Transverse colon (tissue), 4 donors: ENCODE measurements around the gene TMEM17. TPM values are rescaled to one million over a fixed set of nuclear protein-coding genes. Genes with fewer than 3 reads are reported as not detected.

Experiments
- DNase-seq: peaks from one replicate; pipeline ENCODE4 v3.0.0-alpha.2; 2019
- H3K27ac ChIP-seq, 4 donors: fragments of 200-600 bp; sonication (generic); 2 replicates each; pipeline ENCODE4 v1.5.1; 2016 to 2018; ENCODE audit warnings: inconsistent platforms in 4 of 4
- H3K27me3 ChIP-seq: fragments of 200-600 bp; sonication (generic); 2 replicates; pipeline ENCODE4 v1.5.1; 2017; ENCODE audit warnings: inconsistent platforms
- H3K36me3 ChIP-seq, 4 donors: fragments of 200-600 bp; sonication (generic); 2 replicates each; pipeline ENCODE4 v1.5.1; 2017 to 2019; ENCODE audit warnings: inconsistent platforms in 4 of 4
- H3K4me1 ChIP-seq, 4 donors: fragments of 200-600 bp; sonication (generic); 2 replicates each; pipeline ENCODE4 v1.5.1; 2017 to 2020; ENCODE audit warnings: inconsistent platforms in 4 of 4
- H3K4me3 ChIP-seq, 4 donors: fragments of 200-600 bp; sonication (generic); 1 replicate in 1 of 4; 2 replicates in 3 of 4; pipeline versions ENCODE4 v1.5.1 to v1.6.1; 2017 to 2019; ENCODE audit warnings: inconsistent platforms in 4 of 4
- H3K9me3 ChIP-seq, 2 donors: fragments of 200-600 bp; sonication (generic); 2 replicates each; pipeline ENCODE4 v1.5.1; 2017 to 2019; ENCODE audit warnings: inconsistent platforms in 2 of 2
- CTCF ChIP-seq, 5 experiments: fragments of 200-600 bp in 3 of 5; fragments of 450-650 bp in 2 of 5; sonication (generic) in 3 of 5; IDR thresholded peaks; 1 replicate in 2 of 5; 2 replicates in 3 of 5; pipeline ENCODE4 v1.5.1; 2016 to 2017; ENCODE audit warnings: antibody characterized with exemption in 5 of 5, inconsistent platforms in 3 of 5, mild to moderate bottlenecking in 2 of 5, moderate library complexity in 1 of 5
- EP300 ChIP-seq: sonication (generic); formaldehyde crosslinking; IDR thresholded peaks from one replicate; pipeline ENCODE4 v1.6.1; 2017; ENCODE audit warnings: antibody characterized with exemption, low read depth
- POLR2A ChIP-seq: fragments of 450-650 bp; IDR thresholded peaks from one replicate; pipeline ENCODE4 v1.6.1; 2016; ENCODE audit warnings: antibody characterized with exemption, mild to moderate bottlenecking, moderate library complexity
- POLR2AphosphoS5 ChIP-seq, 3 donors: sonication (generic); formaldehyde crosslinking; IDR thresholded peaks; one replicate each; pipeline ENCODE4 v1.6.1; 2016; ENCODE audit warnings: antibody characterized with exemption in 3 of 3
- WGBS, 2 donors: methylation state at CpG; one replicate each; pipeline ENCODE4 v1.1.5; 2018; ENCODE audit warnings: low coverage in 1 of 2; 5-methylcytosine and 5-hydroxymethylcytosine counted together
- in situ Hi-C, 4 donors: fragments of 200-750 bp; cut with MboI; loops; one replicate each; pipeline versions ENCODE4 v1.15.0 to v1.15.1; 2017; ENCODE audit warnings: low sequenced_read_pairs in 3 of 4, low pct_ligation_motif_present in 1 of 4, low pct_unique_long_range_greater_than_20kb in 1 of 4
- intact Hi-C: fragments of 100-400 bp; cut with DNase I; formaldehyde crosslinking; loops from one replicate; pipeline ENCODE4 v1.15.1; 2023; ENCODE audit warnings: low total_unique reads
- total RNA-seq, 4 donors: library from RNA; depleted of rRNA; stranded (reverse); fragments of >200 nt; gene quantifications; one replicate each; pipeline ENCODE4 v1.1.0, GENCODE V29; 2016

TMEM17 gene
- total RNA-seq, 4 donors from 2014 or later = 0.96 to 1.4 TPM; not detected in 2

- WGBS, 2 donors = 83 to 98% methylated on average over 4 to 6 of the region's 6 CpGs
These were observed 39.3 kb upstream of the TMEM17 start for GRCh38 chr2:62545261-62545660.

GRCh38 chr2:62540408-62541168 lies 34.6 kb upstream of the TMEM17 start:
- TF ChIP-seq CTCF (IDR thresholded peaks at IDR 0.05) (no peak), EP300 (no peak), POLR2A (no peak), POLR2AphosphoS5 (IDR thresholded peaks at IDR 0.05) (no peak)
- intact Hi-C loops = no loop called here
- H3K4me1 ChIP-seq = peaks cover 0 to 25% (median 13%) of the 10 kb centered on the region in 4 donors

More at GRCh38 chr2:62545261-62545660, 39.3 kb upstream of the TMEM17 start:
- DNase-seq = no peak
- no peaks in the 10 kb centered on the region for H3K36me3 ChIP-seq
- in situ Hi-C loops (no loop called here), intact Hi-C loops (no loop called here)
- H3K27ac ChIP-seq = no peak overlapping the region
- H3K27me3 ChIP-seq = no peaks in the 10 kb centered on the region
- H3K4me1 ChIP-seq = peaks cover 0 to 25% (median 9%) of the 10 kb centered on the region in 4 donors
- H3K4me3 ChIP-seq = no peak overlapping the region
- H3K9me3 ChIP-seq = no peaks in the 10 kb centered on the region
- TF ChIP-seq POLR2AphosphoS5 (IDR thresholded peaks at IDR 0.05) = no peak

GRCh38 chr2:62539606-62540407 lies 33.8 kb upstream of the TMEM17 start:
- in situ Hi-C loops (no loop called here), intact Hi-C loops (no loop called here)
- H3K27me3 ChIP-seq = no peaks in the 10 kb centered on the region
- DNase-seq = no peak
- H3K9me3 ChIP-seq = no peaks in the 10 kb centered on the region
- H3K4me1 ChIP-seq = peaks cover 0 to 25% (median 13%) of the 10 kb centered on the region in 4 donors
- no peak overlapping the region for H3K27ac ChIP-seq
- TF ChIP-seq POLR2AphosphoS5 (IDR thresholded peaks at IDR 0.05) = no peak
- no peak for TF ChIP-seq CTCF (IDR thresholded peaks at IDR 0.05)
- TF ChIP-seq EP300 = no peak
- TF ChIP-seq POLR2A = no peak
- H3K4me3 ChIP-seq = no peak overlapping the region
- H3K36me3 ChIP-seq = no peaks in the 10 kb centered on the region

More at GRCh38 chr2:62540408-62541168, 34.6 kb upstream of the TMEM17 start:
- in situ Hi-C loops = no loop called here
- no peak for DNase-seq
- H3K9me3 ChIP-seq = no peaks in the 10 kb centered on the region
- WGBS, 2 donors = 65 to 68% methylated on average over 5 of the region's 5 CpGs
- no peaks in the 10 kb centered on the region for H3K36me3 ChIP-seq
- H3K4me3 ChIP-seq = no peak overlapping the region
- H3K27me3 ChIP-seq = no peaks in the 10 kb centered on the region
- H3K27ac ChIP-seq = no peak overlapping the region

GRCh38 chr2:62538756-62539155 lies 32.8 kb upstream of the TMEM17 start:
- H3K4me3 ChIP-seq = no peak overlapping the region
- TF ChIP-seq POLR2AphosphoS5 (IDR thresholded peaks at IDR 0.05) (no peak), POLR2A (no peak), CTCF (IDR thresholded peaks at IDR 0.05) (no peak), EP300 (no peak)
- 70 to 84% methylated on average over 1 of the region's 1 CpG for WGBS, 2 donors
- in situ Hi-C loops = no loop called here
- no peak for DNase-seq
- H3K9me3 ChIP-seq = no peaks in the 10 kb centered on the region
- no peak overlapping the region for H3K27ac ChIP-seq
- no peaks in the 10 kb centered on the region for H3K27me3 ChIP-seq
- peaks cover 0 to 25% (median 13%) of the 10 kb centered on the region in 4 donors for H3K4me1 ChIP-seq
- intact Hi-C loops = no loop called here
- H3K36me3 ChIP-seq = no peaks in the 10 kb centered on the region
